K562 (cell line): ENCODE results near the gene PSMA2. TPM values are rescaled to one million over a fixed set of nuclear protein-coding genes. Genes with fewer than 3 reads are reported as not detected.

Source experiments
- ATAC-seq: fragments of 200-7000 bp; cut with Tn5 transposase; 3 replicates; pipeline ENCODE4 v1.9.1; 2020; ENCODE audit warnings: moderate library complexity
- BruUV-seq: library from RNA; stranded (reverse); fragments of 400-500 nt; replicated peaks from 2 replicates; lab custom pipeline; 2021; lab: Mats Ljungman, UMichigan
- CTCF ChIA-PET: fragments of 300-600 bp; formaldehyde crosslinking; extraction: SDS; loops from one replicate; lab custom pipeline; 2021; ENCODE audit warnings: low intra/inter-chr PET ratio; lab: Yijun Ruan, JAX
- POLR2A ChIA-PET: fragments of 300-600, 350-650 bp; sonication (Branson Sonifier 250); formaldehyde crosslinking; extraction: SDS; loops from one replicate; lab custom pipeline; 2021; ENCODE audit warnings: antibody characterized with exemption, inconsistent platforms; lab: Yijun Ruan, JAX
- DNase-seq, 4 experiments: peaks; one replicate each; pipeline versions ENCODE4 v3.0.0 to v3.0.0-alpha.2; 2011 to 2018; ENCODE audit warnings: low spot score in 3 of 4, mixed read lengths in 3 of 4; ENCODE audit errors: extremely low read depth in 1 of 4
- FAIRE-seq: peaks from 2 replicates; lab custom pipeline; 2011; peaks lifted over from hg19 to GRCh38; lab: Jason Lieb, UNC
- H2AFZ ChIP-seq: 2 replicates; pipeline ENCODE4 v1.6.0; 2011; ENCODE audit warnings: low read depth, low read length, control low read depth, inconsistent platforms
- H3K27ac ChIP-seq: fragments of 200-600 bp; 3 replicates; pipeline ENCODE4 v1.8.0; 2011; ENCODE audit warnings: low read depth, mild to moderate bottlenecking, control low read depth, inconsistent platforms, low read length, moderate library complexity, mixed read lengths; ENCODE audit errors: extremely low read depth
- H3K27me3 ChIP-seq, 2 experiments: fragments of 300-600 bp in 1 of 2; 2 replicates in 1 of 2; 3 replicates in 1 of 2; pipeline versions ENCODE4 v1.6.0 to v1.8.0; 2011; ENCODE audit warnings: inconsistent platforms in 2 of 2, low read length in 2 of 2, mild to moderate bottlenecking in 1 of 2, mixed read lengths in 1 of 2, moderate library complexity in 1 of 2; ENCODE audit not compliant: control insufficient read depth in 2 of 2, insufficient read depth in 2 of 2
- H3K36me3 ChIP-seq: fragments of 300-600 bp; 3 replicates; pipeline ENCODE4 v1.8.0; 2011; ENCODE audit warnings: mild to moderate bottlenecking, low read length, inconsistent platforms; ENCODE audit not compliant: control insufficient read depth, insufficient read depth
- H3K4me1 ChIP-seq, 2 experiments: fragments of 200-600 bp in 1 of 2; replicated peaks in 1 of 2; 2 replicates in 1 of 2; 3 replicates in 1 of 2; pipeline versions ENCODE4 v1.5.1 to v1.8.0; 2011; ENCODE audit warnings: inconsistent platforms in 2 of 2, low read length in 2 of 2, mild to moderate bottlenecking in 1 of 2, mixed read lengths in 1 of 2, moderate library complexity in 1 of 2; ENCODE audit not compliant: control insufficient read depth in 2 of 2, insufficient read depth in 2 of 2
- H3K4me2 ChIP-seq: 2 replicates; pipeline ENCODE4 v1.6.1; 2011; ENCODE audit warnings: low read length, control low read depth, inconsistent platforms, mixed read lengths; ENCODE audit not compliant: insufficient read depth
- H3K4me3 ChIP-seq: fragments of 200-600 bp; sonication (generic), shearing (Covaris generic); 2 replicates; pipeline ENCODE4 v1.5.1; 2016; ENCODE audit warnings: control low read depth, inconsistent platforms
- H3K79me2 ChIP-seq: fragments of 200-600 bp; 3 replicates; pipeline ENCODE4 v1.8.0; 2011; ENCODE audit warnings: low read length, inconsistent platforms; ENCODE audit not compliant: control insufficient read depth, insufficient read depth
- H3K9ac ChIP-seq, 2 experiments: 2 replicates each; pipeline versions ENCODE4 v1.6.0 to v1.6.1; 2011; ENCODE audit warnings: low read depth in 2 of 2, low read length in 2 of 2, control low read depth in 1 of 2, inconsistent platforms in 1 of 2, mild to moderate bottlenecking in 1 of 2, mixed read lengths in 1 of 2; ENCODE audit not compliant: insufficient read depth in 1 of 2
- H3K9me1 ChIP-seq: one replicate; pipeline ENCODE4 v1.6.0; 2011; ENCODE audit warnings: inconsistent platforms, mild to moderate bottlenecking, low read length, moderate library complexity; ENCODE audit not compliant: control insufficient read depth, insufficient read depth
- H3K9me3 ChIP-seq: replicated peaks from 2 replicates; pipeline ENCODE4 v1.5.1; 2011; ENCODE audit warnings: low read depth, low read length, inconsistent platforms; ENCODE audit not compliant: control insufficient read depth, insufficient read depth
- H4K20me1 ChIP-seq: replicated peaks from 2 replicates; pipeline ENCODE4 v1.6.1; 2011; ENCODE audit warnings: low read length, inconsistent platforms, mixed read lengths; ENCODE audit not compliant: control insufficient read depth, insufficient read depth
- ETV5 ChIP-seq: sonication (generic); formaldehyde crosslinking; IDR thresholded peaks from 2 replicates; pipeline ENCODE4 v1.4.0; 2020; ENCODE audit warnings: low read depth, mild to moderate bottlenecking, missing genetic modification reagents
- FOXJ2 ChIP-seq: fragments of 200-800 bp; sonication (Bioruptor generic); IDR thresholded peaks from 2 replicates; pipeline ENCODE4 v1.6.1; 2016; ENCODE audit warnings: missing genetic modification characterization, missing compliant biosample characterization
- KDM5B ChIP-seq: fragments of 200-600 bp; sonication (generic); IDR thresholded peaks from 2 replicates; pipeline ENCODE4 v1.6.1; 2012; ENCODE audit warnings: low read depth, mild to moderate bottlenecking, moderate library complexity, low read length, control low read depth, inconsistent platforms; ENCODE audit not compliant: insufficient replicate concordance
- MCM5 ChIP-seq: fragments of 450-650 bp; IDR thresholded peaks from 2 replicates; pipeline ENCODE4 v1.6.1; 2016; ENCODE audit warnings: low read depth
- TAF1 ChIP-seq: IDR thresholded peaks from 2 replicates; pipeline ENCODE4 v1.6.1; 2011; ENCODE audit warnings: mild to moderate bottlenecking, low read length, moderate library complexity; ENCODE audit not compliant: insufficient read depth, control insufficient read depth, severe bottlenecking; ENCODE audit errors: extremely low read depth
- ZFPM2 ChIP-seq: fragments of 250-450 bp; sonication (Bioruptor Pico); IDR thresholded peaks from 2 replicates; pipeline ENCODE4 v1.5.1; 2022; ENCODE audit warnings: mild to moderate bottlenecking
- ZNF75A ChIP-seq: fragments of 450-650 bp; formaldehyde crosslinking; IDR thresholded peaks from 2 replicates; pipeline ENCODE4 v1.4.0; 2020; ENCODE audit warnings: mild to moderate bottlenecking
- WGBS: fragments of 100-300 bp; shearing (Covaris generic); methylation state at CpG from one replicate; pipeline ENCODE4 v1.1.6; 2016; ENCODE audit warnings: low coverage, mixed read lengths; ENCODE audit not compliant: insufficient coverage; ENCODE audit errors: missing lambda C conversion rate; 5-methylcytosine and 5-hydroxymethylcytosine counted together
- in situ Hi-C: fragments of 300-500 bp; cut with MboI; formaldehyde crosslinking; loops from 4 replicates; pipeline ENCODE4 v1.15.0; 2018; ENCODE audit warnings: inconsistent platforms, mixed read lengths
- intact Hi-C: fragments of 100-400 bp; cut with micrococcal nuclease; formaldehyde crosslinking; loops from 2 replicates; pipeline ENCODE4 v1.14.2; 2022
- polyA plus RNA-seq, 8 experiments: library from polyadenylated mRNA; depleted of rRNA in 4 of 8; stranded (reverse) in 5 of 8; unstranded in 3 of 8; fragments of >200 nt; fragmentation: Nextera tagmentation in 2 of 8; fragmentation: Illumina TruSeq in 1 of 8; extraction: Ambion mirVana in 2 of 8; extraction: Trizol in 1 of 8; gene quantifications; 2 replicates each; pipeline versions ENCODE4 v1.2.1 to v1.2.3, GENCODE V29; 2011 to 2014; ENCODE audit warnings: inconsistent platforms in 1 of 8, missing spikeins in 1 of 8
- total RNA-seq, 7 experiments: library from RNA; depleted of rRNA in 6 of 7; stranded (reverse); fragments of >200 nt in 6 of 7; fragmentation: Illumina TruSeq in 2 of 7; extraction: Trizol in 2 of 7; gene quantifications; 2 replicates each; pipeline versions ENCODE4 v1.2.1 to v1.2.3, GENCODE V29; 2011 to 2021; ENCODE audit warnings: low replicate concordance in 1 of 7
- TF ChIP-seq, protein P1 (sequence below): fragments of 450-650 bp; formaldehyde crosslinking; IDR thresholded peaks from 2 replicates; pipeline ENCODE4 v1.4.0; 2020; ENCODE audit warnings: mild to moderate bottlenecking, moderate library complexity
- TF ChIP-seq, protein P2 (sequence below): sonication (generic); formaldehyde crosslinking; IDR thresholded peaks from 2 replicates; pipeline ENCODE4 v1.8.0; 2023; ENCODE audit warnings: missing genetic modification reagents, mild to moderate bottlenecking, borderline replicate concordance

Gene PSMA2
- total and polyA plus RNA-seq, 9 of the 15 experiments (the other 6 are each of a cell fraction or from before 2014, with no cell fraction given), result 91.7 to 1,070 (median 213) TPM

GRCh38 chr7:42961170-42961569 lies 29.2 kb upstream of the PSMA2 start:
- H3K4me1 ChIP-seq, result peaks cover 0 to 12% of the 10 kb centered on the region in 2 experiments; a peak in 2 of 5 replicates
- TF ChIP-seq, protein P1, sequence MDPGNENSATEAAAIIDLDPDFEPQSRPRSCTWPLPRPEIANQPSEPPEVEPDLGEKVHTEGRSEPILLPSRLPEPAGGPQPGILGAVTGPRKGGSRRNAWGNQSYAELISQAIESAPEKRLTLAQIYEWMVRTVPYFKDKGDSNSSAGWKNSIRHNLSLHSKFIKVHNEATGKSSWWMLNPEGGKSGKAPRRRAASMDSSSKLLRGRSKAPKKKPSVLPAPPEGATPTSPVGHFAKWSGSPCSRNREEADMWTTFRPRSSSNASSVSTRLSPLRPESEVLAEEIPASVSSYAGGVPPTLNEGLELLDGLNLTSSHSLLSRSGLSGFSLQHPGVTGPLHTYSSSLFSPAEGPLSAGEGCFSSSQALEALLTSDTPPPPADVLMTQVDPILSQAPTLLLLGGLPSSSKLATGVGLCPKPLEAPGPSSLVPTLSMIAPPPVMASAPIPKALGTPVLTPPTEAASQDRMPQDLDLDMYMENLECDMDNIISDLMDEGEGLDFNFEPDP (CRISPR knock-in tag), result no peak
- TF ChIP-seq ETV5 (CRISPR knock-in tag), result no peak
- TF ChIP-seq TAF1, result no peak
- H2AFZ ChIP-seq, result no peak overlapping the region
- no TSS peak for BruUV-seq
- H3K4me2 ChIP-seq, result no peak overlapping the region
- ChIA-PET CTCF (no interaction called here), POLR2A (interaction anchor here (1.1 kb wide), 1 partner anchor 10 kb away, joined by 3 read pairs; no protein-coding TSS in a partner anchor)
- H3K9me1 ChIP-seq, result no peaks in the 10 kb centered on the region
- intact Hi-C loops, result no loop called here
- H3K9ac ChIP-seq, result no peak overlapping the region
- peaks cover 10% of the 10 kb centered on the region for H3K9me3 ChIP-seq
- H3K27ac ChIP-seq, result no peak overlapping the region
- ATAC-seq (no peak), DNase-seq (no peak), FAIRE-seq (no peak)
- no peaks in the 10 kb centered on the region for H3K79me2 ChIP-seq
- no peaks in the 10 kb centered on the region for H3K36me3 ChIP-seq
- no peaks in the 10 kb centered on the region for H4K20me1 ChIP-seq
- H3K4me3 ChIP-seq, result no peak overlapping the region
- H3K27me3 ChIP-seq, result no peaks in the 10 kb centered on the region
- 23% methylated on average over 2 of the region's 2 CpGs for WGBS
- in situ Hi-C loops, result no loop called here

- H3K4me3 ChIP-seq, result no peak overlapping the region
- intact Hi-C loops (no loop called here), in situ Hi-C loops (no loop called here)
- no peaks in the 10 kb centered on the region for H3K27me3 ChIP-seq
- no peaks in the 10 kb centered on the region for H3K36me3 ChIP-seq
- H3K9ac ChIP-seq, result no peak overlapping the region
- no peaks in the 10 kb centered on the region for H3K79me2 ChIP-seq
- H3K9me3 ChIP-seq, result peaks cover 10% of the 10 kb centered on the region
- ChIA-PET CTCF (no interaction called here), POLR2A (interaction anchor here (1.1 kb wide), 1 partner anchor 10 kb away, joined by 3 read pairs; no protein-coding TSS in a partner anchor)
- no peak overlapping the region for H2AFZ ChIP-seq
- H3K27ac ChIP-seq, result no peak overlapping the region
- BruUV-seq, result no TSS peak
- H3K4me1 ChIP-seq, result peaks cover 0 to 12% of the 10 kb centered on the region in 2 experiments; a peak in 2 of 5 replicates
- ATAC-seq (no peak), FAIRE-seq (no peak), DNase-seq (no peak)
- no peak overlapping the region for H3K4me2 ChIP-seq
- no peaks in the 10 kb centered on the region for H4K20me1 ChIP-seq
- no peaks in the 10 kb centered on the region for H3K9me1 ChIP-seq
- WGBS, result 9% methylated on average over 2 of the region's 2 CpGs
- TF ChIP-seq ZFPM2 (no peak), MCM5 (no peak), KDM5B (no peak), FOXJ2 (tag) (no peak), ZNF75A (CRISPR knock-in tag) (no peak)
- TF ChIP-seq, protein P2, sequence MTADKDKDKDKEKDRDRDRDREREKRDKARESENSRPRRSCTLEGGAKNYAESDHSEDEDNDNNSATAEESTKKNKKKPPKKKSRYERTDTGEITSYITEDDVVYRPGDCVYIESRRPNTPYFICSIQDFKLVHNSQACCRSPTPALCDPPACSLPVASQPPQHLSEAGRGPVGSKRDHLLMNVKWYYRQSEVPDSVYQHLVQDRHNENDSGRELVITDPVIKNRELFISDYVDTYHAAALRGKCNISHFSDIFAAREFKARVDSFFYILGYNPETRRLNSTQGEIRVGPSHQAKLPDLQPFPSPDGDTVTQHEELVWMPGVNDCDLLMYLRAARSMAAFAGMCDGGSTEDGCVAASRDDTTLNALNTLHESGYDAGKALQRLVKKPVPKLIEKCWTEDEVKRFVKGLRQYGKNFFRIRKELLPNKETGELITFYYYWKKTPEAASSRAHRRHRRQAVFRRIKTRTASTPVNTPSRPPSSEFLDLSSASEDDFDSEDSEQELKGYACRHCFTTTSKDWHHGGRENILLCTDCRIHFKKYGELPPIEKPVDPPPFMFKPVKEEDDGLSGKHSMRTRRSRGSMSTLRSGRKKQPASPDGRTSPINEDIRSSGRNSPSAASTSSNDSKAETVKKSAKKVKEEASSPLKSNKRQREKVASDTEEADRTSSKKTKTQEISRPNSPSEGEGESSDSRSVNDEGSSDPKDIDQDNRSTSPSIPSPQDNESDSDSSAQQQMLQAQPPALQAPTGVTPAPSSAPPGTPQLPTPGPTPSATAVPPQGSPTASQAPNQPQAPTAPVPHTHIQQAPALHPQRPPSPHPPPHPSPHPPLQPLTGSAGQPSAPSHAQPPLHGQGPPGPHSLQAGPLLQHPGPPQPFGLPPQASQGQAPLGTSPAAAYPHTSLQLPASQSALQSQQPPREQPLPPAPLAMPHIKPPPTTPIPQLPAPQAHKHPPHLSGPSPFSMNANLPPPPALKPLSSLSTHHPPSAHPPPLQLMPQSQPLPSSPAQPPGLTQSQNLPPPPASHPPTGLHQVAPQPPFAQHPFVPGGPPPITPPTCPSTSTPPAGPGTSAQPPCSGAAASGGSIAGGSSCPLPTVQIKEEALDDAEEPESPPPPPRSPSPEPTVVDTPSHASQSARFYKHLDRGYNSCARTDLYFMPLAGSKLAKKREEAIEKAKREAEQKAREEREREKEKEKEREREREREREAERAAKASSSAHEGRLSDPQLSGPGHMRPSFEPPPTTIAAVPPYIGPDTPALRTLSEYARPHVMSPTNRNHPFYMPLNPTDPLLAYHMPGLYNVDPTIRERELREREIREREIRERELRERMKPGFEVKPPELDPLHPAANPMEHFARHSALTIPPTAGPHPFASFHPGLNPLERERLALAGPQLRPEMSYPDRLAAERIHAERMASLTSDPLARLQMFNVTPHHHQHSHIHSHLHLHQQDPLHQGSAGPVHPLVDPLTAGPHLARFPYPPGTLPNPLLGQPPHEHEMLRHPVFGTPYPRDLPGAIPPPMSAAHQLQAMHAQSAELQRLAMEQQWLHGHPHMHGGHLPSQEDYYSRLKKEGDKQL (CRISPR knock-in tag), result no peak
These were observed 28.8 kb upstream of the PSMA2 start for GRCh38 chr7:42960762-42961161.
